HG03460 (cell line): ENCODE data around the gene SVBP.
"Not testable (repeated sequence)": the region's sequence is repeated elsewhere in the genome, so short reads cannot be mapped to it uniquely, and the experiment has no call there.

Experiments
- ATAC-seq: cut with Tn5 transposase; IDR thresholded peaks from one replicate; pipeline ENCODE4 v1.9.1; 2021; ENCODE audit not compliant: unreplicated experiment

The SVBP gene, protein sequence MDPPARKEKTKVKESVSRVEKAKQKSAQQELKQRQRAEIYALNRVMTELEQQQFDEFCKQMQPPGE

DNA sequence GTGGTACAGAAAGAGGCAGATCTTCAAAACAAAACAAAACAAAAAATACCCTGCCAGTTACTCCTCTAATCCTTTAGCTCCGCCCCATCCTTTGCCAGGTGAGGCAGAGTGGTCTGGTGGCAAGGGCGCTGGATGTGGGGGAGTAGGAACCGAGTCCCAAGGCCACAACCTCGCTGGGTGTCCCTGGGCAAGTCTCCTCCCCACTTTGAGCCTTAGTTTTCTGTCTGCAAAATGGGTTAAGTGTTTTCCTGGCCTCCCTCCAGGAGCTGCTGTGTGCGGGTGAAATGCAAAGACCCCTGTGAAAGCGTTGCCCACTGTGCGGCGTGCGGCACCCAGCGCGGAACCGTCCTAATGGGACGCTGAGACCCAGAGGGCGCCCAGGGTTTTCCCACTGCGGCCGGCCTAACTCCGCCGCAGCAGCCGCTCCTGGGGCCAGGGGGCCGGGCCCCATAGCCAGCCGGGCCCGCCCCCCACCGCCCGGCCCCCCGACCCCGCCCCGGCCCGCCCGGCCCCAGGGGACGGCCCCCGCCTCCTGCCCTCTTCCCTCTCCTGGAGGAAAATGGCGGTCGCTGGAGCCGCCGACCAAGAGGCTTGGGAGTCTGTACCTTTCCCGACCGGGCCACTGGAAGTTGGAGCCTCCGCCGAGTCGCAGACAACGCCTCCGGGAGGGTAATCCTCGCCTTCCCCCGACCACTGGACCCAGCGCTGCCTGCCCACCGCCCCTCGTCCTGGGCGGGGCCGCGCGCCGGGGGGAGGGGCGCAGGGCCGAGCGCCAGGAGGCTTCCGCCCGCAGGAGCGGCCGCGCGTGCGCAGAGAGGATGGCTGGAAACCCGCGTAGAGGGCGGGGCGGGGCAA is at the start of gene SVBP, which contains the start of gene ERMAP:
Gene SVBP, minus strand, starts transcription at position 813 of the 855 bp plus-strand sequence. CDS start 853 bp downstream, outside the sequence.
Gene ERMAP, plus strand, starts transcription at position 538 of the 855 bp plus-strand sequence. CDS start 13,327 bp downstream, outside the sequence.
- peak; percentile 73 for ATAC-seq

DNA sequence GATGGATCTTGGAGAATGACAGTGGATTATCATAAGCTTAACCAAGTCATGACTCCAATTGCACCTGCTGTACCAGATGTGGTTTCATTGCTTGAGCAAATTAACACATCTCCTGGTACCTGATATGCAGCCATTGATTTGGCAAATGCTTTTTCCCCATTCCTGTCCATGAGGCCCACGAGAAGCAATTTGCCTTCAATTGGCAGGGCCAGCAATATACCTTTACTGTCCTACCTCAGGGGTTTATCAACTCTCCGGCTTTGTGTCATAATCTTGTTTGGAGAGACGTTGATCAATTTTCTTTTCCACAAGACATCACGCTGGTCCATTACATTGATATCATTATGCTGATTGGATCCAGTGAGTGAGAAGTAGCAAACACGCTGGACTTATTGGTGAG is 49.4 kb upstream of the SVBP start:
- ATAC-seq = no peak

DNA sequence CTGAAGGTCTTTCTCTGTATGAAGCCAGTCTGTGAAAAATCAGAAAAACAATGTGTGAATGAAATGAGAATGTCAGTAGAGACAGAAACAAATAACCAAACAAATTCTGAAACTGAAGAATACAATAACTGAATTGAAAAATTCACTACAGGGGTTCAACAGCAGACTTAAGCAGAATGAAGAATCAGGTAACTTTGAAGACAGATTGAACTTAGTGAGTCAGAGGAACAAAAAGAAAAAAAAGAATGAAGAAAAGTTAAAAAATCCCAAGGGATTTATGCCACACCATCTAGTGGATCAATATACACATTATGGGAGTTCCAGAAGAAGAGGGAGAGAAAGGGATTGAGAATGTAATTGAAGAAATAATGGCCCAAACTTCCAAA is 43.8 kb upstream of the SVBP start:
- no peak for ATAC-seq

DNA sequence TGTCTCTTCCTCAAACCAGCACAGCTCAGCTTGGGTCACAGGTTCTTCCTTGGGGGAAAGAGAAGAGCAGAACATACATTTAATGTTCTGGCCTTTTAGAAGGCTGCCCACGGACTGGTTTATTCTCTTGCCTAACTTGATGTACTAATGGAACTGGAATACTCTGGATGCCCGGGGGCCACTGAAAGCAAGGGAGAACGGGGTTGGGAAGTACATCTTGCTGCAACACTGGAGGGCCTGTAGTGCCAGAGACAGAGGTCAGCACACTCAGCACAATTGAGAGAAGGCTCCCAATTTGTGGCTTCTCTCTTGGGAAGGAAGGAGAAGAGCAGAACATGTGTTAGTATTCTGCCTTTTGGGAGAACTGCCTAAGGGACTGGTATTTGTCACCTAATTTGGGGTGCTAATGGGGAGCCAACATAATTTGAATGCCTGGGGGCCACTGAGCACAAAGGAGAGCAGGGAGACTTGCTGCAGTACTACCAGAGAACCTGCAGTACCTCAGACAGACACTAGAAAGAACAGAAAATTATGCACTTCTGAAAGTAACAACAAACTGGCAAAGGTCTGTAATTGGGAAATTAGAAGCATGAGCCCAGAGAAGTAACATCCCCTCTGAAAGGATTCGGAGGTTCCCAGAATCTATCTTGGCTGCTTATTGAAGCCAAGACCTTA is 43.3 kb upstream of the SVBP start:
- no peak for ATAC-seq

DNA sequence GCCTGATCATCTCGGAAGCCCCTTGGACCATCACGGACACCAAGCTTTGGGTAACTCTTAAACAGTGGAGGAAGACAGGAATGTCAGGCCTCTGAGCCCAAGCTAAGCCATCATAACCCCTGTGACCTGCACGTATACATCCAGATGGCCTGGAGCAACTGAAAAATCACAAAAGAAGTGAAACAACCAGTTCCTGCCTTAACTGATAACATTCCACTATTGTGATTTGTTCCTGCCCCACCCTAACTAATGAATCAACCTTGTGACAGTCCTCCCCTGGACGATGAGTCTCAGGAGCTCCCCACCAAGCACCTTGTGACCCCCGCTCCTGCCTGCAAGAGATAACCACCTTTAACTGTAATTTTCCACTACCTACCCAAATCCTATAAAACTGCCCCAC is 42.2 kb upstream of the SVBP start:
- ATAC-seq = not testable (repeated sequence)

DNA sequence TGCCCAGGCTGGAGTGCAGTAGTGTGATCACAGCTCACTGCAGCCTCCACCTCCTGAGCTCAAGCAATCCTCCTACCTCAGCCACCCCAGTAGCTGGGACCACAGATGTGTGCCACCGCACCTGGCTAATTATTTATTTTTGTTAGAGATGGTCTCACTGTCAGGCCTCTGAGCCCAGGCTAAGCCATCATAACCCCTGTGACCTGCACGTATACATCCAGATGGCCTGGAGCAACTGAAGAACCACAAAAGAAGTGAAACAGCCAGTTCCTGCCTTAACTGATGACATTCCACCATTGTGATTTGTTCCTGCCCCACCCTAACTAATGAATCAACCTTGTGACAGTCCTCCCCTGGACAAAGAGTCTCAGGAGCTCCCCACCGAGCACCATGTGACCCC is 39.4 kb upstream of the SVBP start:
- not testable (repeated sequence) for ATAC-seq

DNA sequence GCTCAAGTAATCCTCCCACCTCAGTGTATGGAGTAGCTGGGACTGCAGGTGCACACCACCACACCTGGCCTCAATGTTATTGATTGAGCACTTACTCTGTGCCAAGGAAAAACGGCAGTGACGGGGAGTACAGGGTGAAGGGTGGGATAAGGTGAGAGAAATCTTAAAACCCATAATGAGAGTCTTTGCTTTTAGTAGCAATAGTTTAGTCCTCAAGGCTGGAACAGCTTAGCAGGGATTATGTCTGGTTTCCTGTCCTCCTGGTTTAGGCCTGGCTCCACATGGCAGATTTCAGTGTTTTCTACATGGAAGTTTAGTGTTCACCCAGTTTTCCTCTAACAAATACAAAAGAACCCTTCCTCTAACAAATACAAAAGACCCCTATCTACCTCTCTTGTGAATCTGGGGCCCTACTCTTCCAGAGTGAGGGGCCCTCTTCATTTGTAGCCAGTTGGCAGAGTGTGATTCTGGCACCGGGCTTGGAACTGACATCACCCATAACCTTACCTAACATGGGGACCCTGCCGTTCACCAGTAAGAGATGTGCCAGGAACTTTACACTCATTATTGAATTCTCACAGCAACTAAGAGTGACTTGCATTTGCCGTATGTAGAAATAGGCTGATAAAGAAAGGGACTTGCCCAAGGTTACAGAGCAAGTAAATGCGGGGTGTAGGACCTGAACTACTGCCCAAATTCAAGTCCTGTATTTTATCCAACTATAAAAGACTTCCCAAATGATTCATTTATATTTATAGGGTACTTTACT is 36.1 kb upstream of the SVBP start:
- no peak for ATAC-seq

DNA sequence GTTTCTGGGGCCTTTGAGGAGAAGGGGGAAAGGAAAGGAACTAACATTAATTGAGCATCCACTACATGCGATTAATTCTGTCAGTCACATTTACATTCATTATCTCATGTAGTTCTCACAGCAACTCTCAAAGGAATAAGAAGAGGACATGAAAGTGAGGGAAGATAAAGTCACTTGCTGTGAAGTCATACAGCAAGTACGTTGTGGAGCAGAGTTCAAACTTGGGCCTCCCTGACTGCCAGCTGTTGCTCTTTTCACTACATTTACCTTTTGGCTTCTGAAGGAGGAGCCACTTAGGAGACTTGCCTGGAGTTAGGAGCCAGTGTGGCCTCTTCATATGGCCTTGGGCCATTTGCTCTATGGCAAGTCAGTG is 35.4 kb upstream of the SVBP start:
- no peak for ATAC-seq

DNA sequence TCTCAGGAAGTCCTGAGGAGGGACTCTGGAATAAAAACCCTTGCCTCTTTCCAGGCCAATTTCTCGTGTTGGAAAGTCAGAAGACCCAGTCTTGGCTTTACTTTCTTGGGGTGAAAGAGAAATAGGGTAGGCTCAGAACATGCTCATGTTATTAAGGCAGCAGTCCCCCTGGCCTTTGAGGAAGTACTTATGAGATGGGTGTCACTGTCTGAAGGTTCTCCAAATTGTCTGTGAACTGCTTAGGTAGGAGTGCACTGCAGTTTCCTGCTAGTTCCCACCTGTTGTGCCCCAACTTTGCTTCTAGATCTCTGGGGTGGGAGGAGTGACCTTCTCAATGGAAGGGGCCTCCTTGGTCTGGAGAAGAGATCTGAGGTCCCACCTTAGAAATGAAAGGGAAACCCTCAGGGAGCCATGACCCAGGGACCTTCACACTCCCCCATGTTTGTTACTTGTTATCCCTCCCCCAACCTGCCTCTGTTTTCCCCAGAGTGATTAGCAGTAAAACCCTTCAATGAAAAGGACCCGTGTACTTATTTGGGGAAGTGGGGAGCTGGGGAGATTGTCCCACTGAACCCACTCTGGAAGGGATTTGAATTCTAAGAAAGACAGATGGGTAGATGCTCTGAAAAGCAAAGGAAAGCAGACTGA is 34.9 kb upstream of the SVBP start:
- ATAC-seq = no peak

DNA sequence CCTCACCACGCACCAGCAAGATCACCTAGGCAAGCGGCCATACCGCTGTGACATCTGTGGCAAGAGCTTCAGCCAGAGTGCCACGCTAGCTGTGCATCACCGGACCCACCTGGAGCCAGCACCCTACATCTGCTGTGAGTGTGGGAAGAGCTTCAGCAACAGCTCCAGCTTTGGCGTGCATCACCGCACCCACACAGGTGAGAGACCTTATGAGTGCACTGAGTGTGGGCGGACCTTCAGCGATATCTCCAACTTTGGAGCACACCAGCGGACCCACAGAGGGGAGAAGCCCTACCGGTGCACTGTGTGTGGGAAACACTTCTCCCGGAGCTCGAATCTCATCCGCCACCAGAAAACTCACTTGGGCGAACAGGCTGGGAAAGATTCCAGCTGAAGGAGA is 34.2 kb upstream of the SVBP start:
- no peak for ATAC-seq

DNA sequence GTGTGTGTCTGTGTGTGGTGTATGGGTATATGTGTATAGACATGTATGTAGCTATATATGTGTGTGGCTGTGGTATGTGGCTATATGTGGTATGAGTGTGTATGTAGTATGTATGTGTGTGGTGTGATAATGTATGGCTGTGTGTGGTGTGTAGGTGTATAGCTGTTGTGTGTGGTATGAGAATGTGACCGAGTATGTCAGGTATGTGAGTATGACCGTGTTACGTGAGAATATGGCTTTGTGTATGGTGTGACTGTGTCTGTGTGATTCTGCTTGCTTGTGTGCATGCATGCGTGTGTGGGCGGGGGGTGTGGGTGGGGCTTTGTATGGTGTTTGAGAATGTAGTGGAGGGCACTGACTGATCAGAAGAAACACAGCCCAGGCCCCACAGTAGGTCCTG is 32.7 kb upstream of the SVBP start:
- no peak for ATAC-seq

DNA sequence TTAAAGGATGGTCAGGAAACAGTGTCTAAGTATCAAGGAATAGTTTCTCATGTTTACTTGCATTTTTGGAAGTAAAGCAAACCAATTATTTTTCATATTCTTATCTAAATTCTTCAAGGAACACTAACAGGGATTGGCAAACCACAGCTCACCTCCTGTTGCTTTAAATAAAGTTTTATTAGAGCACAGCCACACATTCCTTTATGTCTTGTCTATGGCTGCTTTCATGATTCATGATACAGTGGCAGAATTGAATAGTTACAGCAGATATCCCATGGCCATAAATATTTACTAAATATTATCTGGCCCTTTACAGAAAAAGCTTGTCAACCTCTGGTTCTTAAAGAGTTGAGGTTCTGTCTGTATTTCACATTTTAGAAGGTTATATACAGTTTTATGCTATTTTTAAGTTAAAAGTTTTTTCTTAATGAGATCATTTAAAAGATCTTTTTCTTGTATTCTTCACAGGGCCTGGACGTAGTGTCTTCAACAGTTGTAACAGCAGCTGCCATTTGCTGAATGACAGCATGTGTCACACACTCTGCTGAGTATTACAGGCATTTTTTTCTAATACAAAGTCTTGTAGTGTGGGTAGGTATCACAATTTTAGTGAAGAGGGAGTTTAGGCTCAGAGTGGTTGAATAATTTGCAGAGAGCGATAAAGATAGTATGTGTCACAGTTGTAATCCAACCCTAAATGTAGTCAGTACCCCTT is 31.8 kb upstream of the SVBP start:
- ATAC-seq = no peak

DNA sequence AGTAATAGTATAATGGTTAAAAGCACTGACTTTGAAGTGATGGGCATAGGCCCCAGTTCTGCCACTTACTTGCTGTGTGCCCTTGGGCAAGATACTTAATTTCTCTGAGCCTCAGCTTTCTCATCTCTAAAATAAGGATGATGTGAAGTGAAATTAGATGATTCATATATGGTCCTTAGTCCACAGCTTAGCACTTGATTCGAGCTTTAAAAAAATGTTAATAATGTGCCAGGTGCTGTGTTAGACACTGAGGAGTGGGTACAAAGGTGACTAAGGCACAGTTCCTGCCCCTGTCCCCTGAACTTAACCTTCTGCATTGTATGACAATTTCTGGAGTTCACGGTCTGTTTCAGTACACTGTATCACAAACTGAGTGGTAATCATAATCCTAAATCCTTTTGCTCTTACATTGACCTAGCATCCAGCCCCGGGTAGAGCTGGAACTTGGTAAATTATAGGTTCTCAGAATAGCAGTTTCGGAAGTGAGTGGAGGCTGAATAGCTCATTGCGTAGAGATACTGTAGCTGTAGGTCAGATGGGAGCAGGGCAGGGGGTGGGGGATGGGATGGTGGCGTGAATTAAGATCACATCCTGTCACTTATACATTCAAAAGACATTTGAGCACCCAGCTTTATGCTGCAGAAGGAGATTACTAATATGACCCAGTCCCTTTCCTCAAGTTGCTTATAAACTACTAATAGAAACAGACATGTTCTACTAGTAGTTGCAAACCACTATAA is 30.7 kb upstream of the SVBP start:
- no peak for ATAC-seq

DNA sequence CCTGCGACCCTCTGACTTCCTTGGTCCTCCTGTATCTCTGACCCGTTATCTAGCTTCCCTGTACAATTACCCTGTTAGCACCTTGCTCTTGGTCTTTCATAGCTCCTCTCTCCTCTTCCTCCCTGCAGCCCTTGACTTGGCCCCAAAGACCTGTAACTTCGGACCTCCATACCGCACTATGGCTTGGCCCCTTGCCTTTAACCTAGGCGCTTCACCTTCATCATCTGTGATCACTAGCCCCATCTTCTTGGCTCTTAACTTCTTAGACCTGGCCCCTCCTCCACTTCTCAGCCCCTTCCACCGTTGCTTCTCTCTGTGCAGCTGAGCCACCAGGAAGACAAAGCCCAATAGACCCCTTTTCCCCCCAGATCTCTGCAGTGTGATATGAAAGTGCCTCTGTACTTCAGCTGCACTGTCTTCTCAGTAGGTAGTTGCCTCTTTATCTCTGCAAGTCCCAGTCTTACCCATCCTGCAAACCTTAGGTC is 30.0 kb upstream of the SVBP start:
- ATAC-seq = no peak

DNA sequence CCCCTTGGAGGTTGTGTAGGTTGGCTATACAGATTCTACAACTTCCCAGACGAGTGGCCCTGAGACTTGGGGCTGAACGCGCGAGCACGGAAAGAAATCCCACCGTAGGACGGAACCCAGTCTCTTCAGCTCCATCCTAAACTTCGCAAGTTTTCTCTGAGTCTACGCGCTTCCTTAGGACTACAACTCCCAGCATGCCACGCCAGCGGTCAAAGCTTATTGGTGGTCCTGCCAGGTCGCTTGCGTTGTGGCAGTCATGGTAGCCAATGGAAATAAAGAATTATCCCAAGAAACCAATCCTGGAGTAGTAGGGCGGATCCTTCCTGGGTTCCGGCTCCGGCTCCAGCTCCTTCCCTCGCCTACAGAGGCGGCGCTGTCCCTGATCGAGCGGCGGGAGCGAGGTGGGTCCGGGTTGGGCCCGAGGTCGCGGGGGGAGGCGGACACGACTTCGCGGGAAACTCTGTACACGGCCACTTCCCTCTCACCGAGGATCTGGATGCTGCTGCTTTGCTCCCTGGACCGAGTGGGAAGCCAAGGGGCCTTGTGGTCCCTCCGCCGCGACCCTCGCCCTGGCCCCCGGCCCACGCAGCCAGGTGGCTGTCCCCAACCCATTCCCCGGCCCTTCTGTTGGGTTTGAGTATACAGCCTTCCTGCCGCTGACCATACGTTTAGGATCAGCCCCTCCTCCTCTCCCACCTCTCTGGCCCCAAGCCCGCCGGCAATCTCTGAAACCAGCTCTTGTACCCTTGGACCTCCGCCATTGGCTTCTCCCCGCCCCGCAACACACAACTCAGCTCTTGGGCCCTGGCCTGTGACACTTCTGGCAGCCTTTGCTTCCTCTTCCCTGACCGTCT is 29.3 kb upstream of the SVBP start, which contains the start of gene ZNF691:
Gene ZNF691, plus strand, starts transcription at position 357 of the 854 bp plus-strand sequence. CDS start 3,046 bp downstream, outside the sequence.
- peak; percentile 83 for ATAC-seq

DNA sequence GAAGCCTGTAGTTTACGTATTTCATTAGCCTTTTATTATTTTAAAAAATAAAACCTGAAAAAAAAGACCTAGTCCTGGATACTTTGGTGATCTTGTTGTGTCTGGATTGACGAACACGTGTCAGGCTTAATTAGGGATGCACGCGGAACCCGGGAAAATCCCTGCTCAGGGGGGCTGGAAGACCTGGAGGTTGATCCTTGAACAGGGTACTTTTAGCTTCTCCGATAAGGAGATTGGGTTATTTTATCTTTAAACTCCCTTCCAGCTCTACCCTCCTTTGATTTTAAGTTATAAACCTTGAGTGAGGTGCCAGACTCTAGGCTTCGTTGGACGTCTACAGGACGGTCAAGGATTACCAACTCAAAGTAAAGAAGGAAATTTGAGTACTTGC is 28.7 kb upstream of the SVBP start:
- ATAC-seq = peak; percentile 9

DNA sequence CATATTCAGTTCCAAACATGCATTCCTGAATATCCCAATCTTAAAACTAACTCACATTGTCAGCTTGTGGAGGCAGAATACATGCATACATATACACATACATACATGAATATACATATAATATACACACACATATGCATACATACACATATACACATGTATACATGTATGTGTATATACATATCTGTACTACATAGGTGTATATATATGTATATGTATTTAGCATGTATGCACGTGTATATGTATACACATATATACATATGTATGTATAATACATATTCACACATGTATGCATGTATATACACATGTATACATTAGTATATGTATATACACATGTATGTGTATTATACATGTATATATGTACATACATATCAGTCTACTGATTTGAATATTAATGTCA is 28.0 kb upstream of the SVBP start:
- ATAC-seq = no peak

DNA sequence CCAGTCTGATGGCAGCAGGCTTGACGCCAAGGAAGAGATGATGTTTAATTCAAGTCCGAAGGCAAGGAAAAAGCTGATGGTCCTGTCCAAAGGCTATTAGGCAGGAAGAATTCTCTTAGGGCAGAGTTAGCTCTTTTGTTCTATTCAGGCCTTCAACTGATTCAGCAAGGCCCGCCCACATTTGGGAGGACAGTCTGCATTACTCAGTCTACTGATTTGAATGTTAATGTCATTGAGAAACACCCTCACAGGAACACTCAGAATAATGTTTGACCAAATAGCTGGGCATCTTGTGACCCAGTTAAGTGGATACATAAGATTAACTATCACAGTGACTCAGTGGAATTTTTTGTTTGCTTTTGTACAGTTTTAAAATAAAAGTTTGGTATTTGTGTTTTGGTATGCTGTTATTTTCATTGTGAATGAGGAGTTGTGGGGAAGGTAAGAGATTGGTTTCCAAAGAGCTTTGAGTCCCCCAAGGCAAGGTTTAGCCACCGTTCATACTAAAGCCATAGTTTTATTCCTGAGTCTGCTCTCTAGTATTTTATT is 27.5 kb upstream of the SVBP start:
- no peak for ATAC-seq
